SKM-1 treated with dmso at 0.1 percent for 144 hours (cell line): ENCODE results near the gene CHEK2.
A peak's percentile ranks its signal among the peaks of the same experiment; 100 is the strongest.
"Not testable (repeated sequence)": the region's sequence is repeated elsewhere in the genome, so short reads cannot be mapped to it uniquely, and the experiment has no call there.

Source experiments
- DNase-seq: peaks from one replicate; lab custom pipeline; 2025; ENCODE audit not compliant: unreplicated experiment; lab: John Stamatoyannopoulos, UW

The CHEK2 gene

DNA sequence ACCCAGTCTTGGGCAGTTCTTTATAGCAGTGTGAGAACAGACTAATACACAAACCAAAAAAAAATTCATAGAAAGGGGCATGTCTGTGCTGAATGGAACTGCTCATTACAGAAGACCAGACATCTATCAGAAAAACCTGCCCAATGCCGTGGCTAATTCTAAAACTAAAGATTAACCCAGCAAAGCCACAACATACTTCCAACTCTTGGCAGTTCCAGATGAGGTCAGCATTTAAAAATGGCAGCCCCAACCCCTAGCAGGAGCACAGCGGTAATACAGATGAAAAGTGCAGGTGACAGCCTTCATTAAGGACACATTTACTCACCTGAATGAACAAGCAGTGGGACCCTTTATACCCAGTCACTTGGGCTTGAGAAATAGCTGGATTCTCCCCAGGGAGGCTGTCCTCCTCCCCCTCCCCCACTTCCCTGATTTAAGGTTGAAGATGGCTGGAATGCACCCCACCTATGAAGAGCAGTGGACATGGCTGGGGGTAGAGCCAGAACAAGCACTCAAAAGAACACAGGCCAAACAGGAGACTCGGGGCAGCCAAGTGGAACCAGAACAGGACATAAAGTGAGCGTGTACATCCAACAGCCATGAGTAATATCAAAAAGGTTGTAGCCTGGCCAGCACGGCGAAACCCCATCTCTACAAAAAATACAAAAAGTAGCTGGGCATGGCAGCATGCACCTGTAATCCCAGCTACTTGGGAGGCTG is 48.4 kb downstream of the CHEK2 start:
- not testable (repeated sequence) for DNase-seq

- DNase-seq = not testable (repeated sequence)
Measured at GRCh38 chr22:28689796-28690195, 51.8 kb downstream of the CHEK2 start.

- not testable (repeated sequence) for DNase-seq
Measured at GRCh38 chr22:28682966-28683365, 58.7 kb downstream of the CHEK2 start.

- DNase-seq = not testable (repeated sequence)
Measured at GRCh38 chr22:28680813-28681490, 60.7 kb downstream of the CHEK2 start.

DNA sequence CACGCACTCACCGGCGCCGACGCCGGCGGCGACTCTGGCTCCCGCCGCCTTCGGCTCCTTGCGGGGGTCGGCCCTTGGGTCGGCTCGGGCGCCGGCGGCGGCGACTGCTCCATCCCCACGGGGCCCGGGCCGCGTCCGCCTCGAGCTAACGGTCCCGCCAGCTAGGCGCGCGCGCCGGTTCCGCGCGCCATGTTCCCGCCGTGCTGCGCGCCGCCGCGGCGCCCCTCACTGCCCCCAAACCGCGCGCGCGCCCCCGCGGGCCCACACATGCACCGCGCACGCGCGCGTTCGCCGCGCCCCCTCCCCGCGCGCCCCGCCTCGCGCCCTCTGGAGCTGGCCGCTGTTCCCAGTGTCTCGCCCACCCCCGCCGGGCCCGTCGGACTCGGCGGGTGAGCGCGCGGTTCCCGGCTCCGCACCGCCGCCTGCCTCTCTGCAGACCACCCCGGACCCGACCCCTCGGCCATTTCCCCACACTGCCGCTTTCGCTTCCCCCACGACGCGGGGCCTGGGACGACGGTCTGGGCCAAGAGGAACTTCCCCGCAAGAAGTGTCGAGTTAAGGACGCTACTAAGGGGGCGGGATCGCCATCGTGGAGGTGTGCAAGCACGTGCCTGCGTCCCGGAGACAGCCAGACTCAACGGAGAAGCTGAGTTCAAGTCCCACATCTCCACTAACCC is 61.9 kb downstream of the CHEK2 start, which contains the start of gene TTC28:
TTC28 (minus strand) TSS at position 230 of the 677 bp plus-strand sequence; CDS start at position 113, 117 bp downstream.
- DNase-seq = not testable (repeated sequence)

DNA sequence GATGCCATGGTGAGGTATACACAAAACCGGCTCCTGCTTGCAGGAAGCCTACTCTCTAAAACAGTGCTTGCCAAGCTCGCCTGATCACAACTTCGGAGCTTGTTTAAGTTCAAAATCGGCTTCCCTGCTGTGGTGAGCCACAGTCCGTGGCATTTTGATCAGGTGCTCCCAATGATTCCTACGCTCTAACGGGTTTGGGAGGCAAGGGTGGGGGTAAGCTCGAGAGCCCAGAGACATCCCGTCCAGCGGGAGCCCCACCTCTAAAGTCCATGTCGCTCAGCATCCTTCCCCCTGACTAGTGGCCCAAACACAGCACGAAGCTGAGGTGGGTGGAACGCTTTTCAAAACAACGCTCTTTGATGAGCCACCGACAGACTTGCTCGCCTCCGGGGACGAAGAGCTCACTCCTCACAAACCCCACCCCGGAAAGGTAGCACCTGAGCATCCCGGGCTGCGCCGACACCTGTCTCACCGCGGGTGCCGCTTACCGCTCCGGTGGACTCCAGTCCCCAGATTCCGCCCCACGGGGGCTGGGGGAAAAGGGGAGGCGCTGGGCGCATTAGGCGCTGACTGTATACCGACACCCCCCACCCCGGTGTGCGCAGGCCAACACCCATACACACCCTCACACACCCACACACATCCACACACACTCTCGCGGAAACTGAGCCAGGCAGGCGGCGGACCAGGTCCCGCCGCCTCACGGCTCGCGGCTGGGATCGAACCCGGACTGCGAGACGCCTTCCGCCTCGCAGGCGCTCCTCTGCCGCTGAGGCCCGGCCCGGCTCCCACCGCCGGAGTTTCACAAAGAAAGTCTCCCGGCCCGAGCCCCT is 62.6 kb downstream of the CHEK2 start:
- DNase-seq = not testable (repeated sequence)

DNA sequence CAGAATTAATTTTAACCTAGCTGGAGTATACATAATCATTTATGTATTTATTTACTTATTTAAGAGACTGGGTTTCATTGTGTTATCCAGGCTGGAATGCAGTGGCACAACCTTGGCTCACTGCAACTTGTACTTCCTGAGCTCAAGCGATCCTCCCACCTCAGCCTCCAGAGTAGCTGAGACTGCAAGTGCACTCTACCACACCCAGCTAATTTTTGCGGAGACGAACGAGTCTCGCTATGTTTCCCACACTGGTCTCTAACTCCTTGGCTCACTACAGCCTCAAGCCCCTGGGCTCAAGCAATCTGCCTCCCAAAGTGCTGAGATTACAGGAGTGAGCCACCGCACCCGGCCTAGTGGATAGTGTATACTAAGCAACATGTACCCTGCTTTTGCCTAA is 63.5 kb downstream of the CHEK2 start:
- DNase-seq = not testable (repeated sequence)

- DNase-seq = peak; percentile 84
Measured at GRCh38 chr22:28674121-28674563, 67.5 kb downstream of the CHEK2 start.

- DNase-seq = no peak
Measured at GRCh38 chr22:28670756-28671155, 70.9 kb downstream of the CHEK2 start.

DNA sequence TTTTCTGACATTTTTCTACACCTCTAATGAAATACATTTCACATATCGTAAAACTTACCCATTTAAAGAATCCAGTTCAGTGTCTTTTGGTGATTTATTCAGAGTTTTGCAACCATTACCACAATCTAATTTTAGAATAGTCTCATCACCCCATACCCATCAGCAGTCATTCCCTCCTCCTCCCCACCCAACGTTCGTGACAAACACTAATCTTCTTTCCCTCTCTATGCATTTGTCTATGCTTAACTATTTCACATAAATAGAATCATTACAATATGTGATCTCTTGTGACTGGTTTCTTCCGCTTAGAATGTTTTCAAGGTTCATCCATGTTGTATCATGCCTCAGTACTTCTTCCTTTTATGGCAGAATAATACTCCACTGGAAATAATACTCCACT is 71.5 kb downstream of the CHEK2 start:
- DNase-seq = no peak

GRCh38 chr22:28669387-28669786 is 72.2 kb downstream of the CHEK2 start:
- DNase-seq = no peak

GRCh38 chr22:28663569-28663942 is 78.1 kb downstream of the CHEK2 start:
- DNase-seq = not testable (repeated sequence)

GRCh38 chr22:28658448-28658847 is 83.2 kb downstream of the CHEK2 start:
- no peak for DNase-seq

- DNase-seq = no peak
Measured at GRCh38 chr22:28656181-28656580, 85.4 kb downstream of the CHEK2 start.

- DNase-seq = no peak
Measured at GRCh38 chr22:28650463-28650862, 91.2 kb downstream of the CHEK2 start.

GRCh38 chr22:28648792-28649191 is 92.8 kb downstream of the CHEK2 start:
- no peak for DNase-seq

- DNase-seq = no peak
Measured at GRCh38 chr22:28647216-28647615, 94.4 kb downstream of the CHEK2 start.

DNA sequence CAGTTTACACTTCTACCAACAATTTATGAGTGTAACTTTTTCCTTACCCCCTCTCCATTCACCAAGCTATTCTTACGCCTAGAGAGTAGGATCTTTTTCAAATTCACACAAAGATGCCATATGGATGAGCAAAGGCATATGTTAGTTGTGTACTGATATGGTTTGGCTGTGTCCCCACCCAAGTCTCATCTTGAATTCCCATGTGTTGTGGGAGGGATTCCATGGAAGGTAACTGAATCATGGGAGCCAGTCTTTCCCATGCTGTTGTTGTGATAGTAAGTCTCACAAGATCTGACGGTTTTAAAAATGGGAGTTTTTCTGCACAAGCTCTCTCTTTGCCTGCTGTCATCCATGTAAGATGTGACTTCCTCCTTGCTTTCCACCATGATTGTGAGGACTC is 102.3 kb downstream of the CHEK2 start:
- DNase-seq = no peak
